Karpas-422 (cell line): ENCODE measurements around the gene CHST1. TPM values are rescaled to one million over a fixed set of nuclear protein-coding genes. Genes with fewer than 3 reads are reported as not detected.

Experiments
- DNase-seq: peaks from one replicate; pipeline ENCODE4 v3.0.0-alpha.2; 2015
- H2AFZ ChIP-seq: fragments of 200-600 bp; sonication (generic); 2 replicates; pipeline ENCODE4 v1.6.1; 2014; ENCODE audit warnings: antibody characterized with exemption, low read length, mixed read lengths
- H3K27ac ChIP-seq: fragments of 200-600 bp; sonication (generic); 2 replicates; pipeline ENCODE4 v1.5.1; 2014; ENCODE audit warnings: mild to moderate bottlenecking, low read length, moderate library complexity
- H3K27me3 ChIP-seq: fragments of 200-600 bp; sonication (generic); 2 replicates; pipeline ENCODE4 v1.6.1; 2014; ENCODE audit warnings: low read length, mixed read lengths
- H3K36me3 ChIP-seq: fragments of 200-600 bp; sonication (generic); 2 replicates; pipeline ENCODE4 v1.6.1; 2014; ENCODE audit warnings: low read length, mixed read lengths; ENCODE audit not compliant: insufficient read depth
- H3K4me1 ChIP-seq: fragments of 200-600 bp; sonication (generic); 2 replicates; pipeline ENCODE4 v1.6.1; 2014; ENCODE audit warnings: mild to moderate bottlenecking, low read length, mixed read lengths
- H3K4me2 ChIP-seq: fragments of 200-600 bp; sonication (generic); 2 replicates; pipeline ENCODE4 v1.6.1; 2014; ENCODE audit warnings: low read length, low read depth, mild to moderate bottlenecking; ENCODE audit not compliant: poor library complexity, severe bottlenecking
- H3K4me3 ChIP-seq: fragments of 200-600 bp; sonication (generic); 2 replicates; pipeline ENCODE4 v1.5.1; 2014; ENCODE audit warnings: mild to moderate bottlenecking, antibody characterized with exemption, low read length, mixed read lengths
- H3K79me2 ChIP-seq: fragments of 200-600 bp; sonication (generic); 2 replicates; pipeline ENCODE4 v1.6.1; 2014; ENCODE audit warnings: mild to moderate bottlenecking, low read length, mixed read lengths
- H3K9ac ChIP-seq: fragments of 200-600 bp; sonication (generic); 2 replicates; pipeline ENCODE4 v1.6.0; 2014; ENCODE audit warnings: low read length
- H3K9me2 ChIP-seq: fragments of 200-600 bp; sonication (generic), shearing (Covaris generic); replicated peaks from 2 replicates; pipeline ENCODE4 v1.6.0; 2014; ENCODE audit warnings: mild to moderate bottlenecking, low read length, moderate library complexity; ENCODE audit not compliant: insufficient read depth
- H3K9me3 ChIP-seq: fragments of 300-700, 200-600 bp; sonication (generic); 2 replicates; pipeline ENCODE4 v1.6.1; 2014; ENCODE audit warnings: low read length, mixed read lengths
- H4K20me1 ChIP-seq: fragments of 200-600 bp; sonication (generic); 2 replicates; pipeline ENCODE4 v1.6.1; 2014; ENCODE audit warnings: mild to moderate bottlenecking, antibody characterized with exemption, low read length, low read depth; ENCODE audit not compliant: insufficient read depth
- total RNA-seq: library from RNA; depleted of rRNA; stranded (reverse); fragments of >200 nt; shearing (Covaris generic); gene quantifications from 2 replicates; pipeline ENCODE4 v1.2.3, GENCODE V29; 2014; ENCODE audit warnings: low replicate concordance

Gene CHST1
- total RNA-seq, 1 experiment from 2014 or later, result not detected

GRCh38 chr11:45614196-45614828 is 51.1 kb downstream of the CHST1 start:
- no peak for DNase-seq

GRCh38 chr11:45610627-45611026 is 54.8 kb downstream of the CHST1 start:
- H3K27me3 ChIP-seq, result no peaks in the 10 kb centered on the region
- no peak for DNase-seq
- H4K20me1 ChIP-seq, result no peaks in the 10 kb centered on the region
- H3K79me2 ChIP-seq, result no peaks in the 10 kb centered on the region
- no peaks in the 10 kb centered on the region for H3K9me2 ChIP-seq
- H3K4me1 ChIP-seq, result no peaks in the 10 kb centered on the region
- no peak overlapping the region for H3K4me3 ChIP-seq
- no peak overlapping the region for H3K9ac ChIP-seq
- no peaks in the 10 kb centered on the region for H3K9me3 ChIP-seq
- no peaks in the 10 kb centered on the region for H3K36me3 ChIP-seq
- no peak overlapping the region for H3K4me2 ChIP-seq
- H3K27ac ChIP-seq, result no peak overlapping the region
- no peak overlapping the region for H2AFZ ChIP-seq

More at GRCh38 chr11:45614196-45614828, 51.1 kb downstream of the CHST1 start:
- Histone ChIP-seq H3K79me2 (no peaks in the 10 kb centered on the region), H3K27me3 (no peaks in the 10 kb centered on the region), H3K27ac (no peak overlapping the region), H4K20me1 (no peaks in the 10 kb centered on the region), H3K4me1 (no peaks in the 10 kb centered on the region), H3K4me2 (no peak overlapping the region), H3K9me2 (no peaks in the 10 kb centered on the region), H3K4me3 (no peak overlapping the region), H3K36me3 (no peaks in the 10 kb centered on the region), H3K9ac (no peak overlapping the region), H3K9me3 (no peaks in the 10 kb centered on the region), H2AFZ (no peak overlapping the region)

- Histone ChIP-seq H3K9me3 (no peaks in the 10 kb centered on the region), H3K9ac (no peak overlapping the region), H3K27ac (no peak overlapping the region), H3K9me2 (no peaks in the 10 kb centered on the region), H3K4me1 (no peaks in the 10 kb centered on the region), H3K79me2 (no peaks in the 10 kb centered on the region), H4K20me1 (no peaks in the 10 kb centered on the region), H3K36me3 (no peaks in the 10 kb centered on the region), H2AFZ (no peak overlapping the region), H3K4me2 (no peak overlapping the region), H3K27me3 (no peaks in the 10 kb centered on the region), H3K4me3 (no peak overlapping the region)
- DNase-seq, result no peak
These were observed 55.5 kb downstream of the CHST1 start for GRCh38 chr11:45609902-45610301.

- H3K4me3 ChIP-seq, result no peak overlapping the region
- no peak overlapping the region for H3K27ac ChIP-seq
- no peaks in the 10 kb centered on the region for H3K79me2 ChIP-seq
- no peak overlapping the region for H3K4me2 ChIP-seq
- no peak overlapping the region for H3K9ac ChIP-seq
- H3K27me3 ChIP-seq, result no peaks in the 10 kb centered on the region
- no peaks in the 10 kb centered on the region for H3K36me3 ChIP-seq
- DNase-seq, result no peak
- no peaks in the 10 kb centered on the region for H3K9me3 ChIP-seq
- H2AFZ ChIP-seq, result no peak overlapping the region
- no peaks in the 10 kb centered on the region for H3K9me2 ChIP-seq
- no peaks in the 10 kb centered on the region for H3K4me1 ChIP-seq
- no peaks in the 10 kb centered on the region for H4K20me1 ChIP-seq
These were observed 56.1 kb downstream of the CHST1 start for GRCh38 chr11:45609337-45609736.

GRCh38 chr11:45607995-45608394 is 57.4 kb downstream of the CHST1 start:
- no peaks in the 10 kb centered on the region for H3K79me2 ChIP-seq
- DNase-seq, result no peak
- H3K4me2 ChIP-seq, result no peak overlapping the region
- no peaks in the 10 kb centered on the region for H4K20me1 ChIP-seq
- no peak overlapping the region for H3K4me3 ChIP-seq
- H3K27me3 ChIP-seq, result no peaks in the 10 kb centered on the region
- H3K36me3 ChIP-seq, result no peaks in the 10 kb centered on the region
- no peak overlapping the region for H3K27ac ChIP-seq
- H3K9ac ChIP-seq, result no peak overlapping the region
- no peaks in the 10 kb centered on the region for H3K4me1 ChIP-seq
- no peak overlapping the region for H2AFZ ChIP-seq
- no peaks in the 10 kb centered on the region for H3K9me3 ChIP-seq
- no peaks in the 10 kb centered on the region for H3K9me2 ChIP-seq

GRCh38 chr11:45606514-45607281 is 58.7 kb downstream of the CHST1 start:
- no peak overlapping the region for H3K4me2 ChIP-seq

GRCh38 chr11:45605051-45605450 is 60.4 kb downstream of the CHST1 start:
- Histone ChIP-seq H3K9ac (no peak overlapping the region), H3K27ac (no peak overlapping the region), H3K4me2 (no peak overlapping the region), H3K79me2 (no peaks in the 10 kb centered on the region), H3K36me3 (no peaks in the 10 kb centered on the region), H3K4me1 (no peaks in the 10 kb centered on the region), H2AFZ (no peak overlapping the region), H4K20me1 (no peaks in the 10 kb centered on the region), H3K9me3 (no peaks in the 10 kb centered on the region), H3K27me3 (no peaks in the 10 kb centered on the region), H3K9me2 (no peaks in the 10 kb centered on the region), H3K4me3 (no peak overlapping the region)
- DNase-seq, result no peak

More at GRCh38 chr11:45606514-45607281, 58.7 kb downstream of the CHST1 start:
- Histone ChIP-seq H3K4me1 (no peaks in the 10 kb centered on the region), H3K79me2 (no peaks in the 10 kb centered on the region), H4K20me1 (no peaks in the 10 kb centered on the region), H3K36me3 (no peaks in the 10 kb centered on the region), H3K4me3 (no peak overlapping the region), H3K27ac (no peak overlapping the region), H3K9me3 (no peaks in the 10 kb centered on the region), H3K9ac (no peak overlapping the region), H2AFZ (no peak overlapping the region), H3K27me3 (no peaks in the 10 kb centered on the region), H3K9me2 (no peaks in the 10 kb centered on the region)
- DNase-seq, result no peak

GRCh38 chr11:45603946-45604682 is 61.3 kb downstream of the CHST1 start:
- no peak overlapping the region for H3K9ac ChIP-seq
- no peak overlapping the region for H2AFZ ChIP-seq
- no peak overlapping the region for H3K27ac ChIP-seq
- H3K4me3 ChIP-seq, result no peak overlapping the region
- H3K27me3 ChIP-seq, result no peaks in the 10 kb centered on the region
- no peaks in the 10 kb centered on the region for H3K36me3 ChIP-seq
- no peaks in the 10 kb centered on the region for H3K79me2 ChIP-seq
- no peaks in the 10 kb centered on the region for H3K4me1 ChIP-seq
- no peaks in the 10 kb centered on the region for H4K20me1 ChIP-seq
- DNase-seq, result no peak
- H3K9me2 ChIP-seq, result no peaks in the 10 kb centered on the region
- H3K9me3 ChIP-seq, result no peaks in the 10 kb centered on the region
- no peak overlapping the region for H3K4me2 ChIP-seq
